CD4-positive, alpha-beta T cell (primary cell): ENCODE measurements around the gene PATE3. TPM values are rescaled to one million over a fixed set of nuclear protein-coding genes. Genes with fewer than 3 reads are reported as not detected.

Source experiments
- ATAC-seq: fragments of 200-7000 bp; cut with Tn5 transposase; one replicate; pipeline ENCODE4 v1.10.0; 2022; ENCODE audit warnings: mild to moderate bottlenecking; ENCODE audit not compliant: poor library complexity
- CTCF ChIA-PET: fragments of 350-600 bp; sonication (Branson Sonifier 250); formaldehyde crosslinking; loops from one replicate; lab custom pipeline; 2021; ENCODE audit warnings: antibody characterized with exemption, inconsistent platforms; lab: Charles Lee
- POLR2A ChIA-PET: fragments of 350-600 bp; sonication (Branson Sonifier 250); formaldehyde crosslinking; loops from one replicate; lab custom pipeline; 2021; ENCODE audit warnings: antibody characterized with exemption, inconsistent platforms; lab: Charles Lee
- DNase-seq, 14 experiments: peaks; one replicate each; pipeline ENCODE4 v3.0.0-alpha.2; 2013 to 2020; ENCODE audit warnings: mixed read lengths in 2 of 14
- H3K27ac ChIP-seq, 2 donors: one replicate each; pipeline versions ENCODE4 v1.5.1 to v1.7.0; 2013; ENCODE audit warnings: low read length in 2 of 2, low read depth in 1 of 2, mild to moderate bottlenecking in 1 of 2
- H3K27me3 ChIP-seq, 2 experiments: 1 replicate in 1 of 2; 2 replicates in 1 of 2; pipeline versions ENCODE4 v1.6.1 to v1.7.0; 2013; ENCODE audit warnings: low read length in 2 of 2, control low read depth in 1 of 2, mild to moderate bottlenecking in 1 of 2, moderate library complexity in 1 of 2; ENCODE audit not compliant: insufficient read depth in 2 of 2, control insufficient read depth in 1 of 2
- H3K36me3 ChIP-seq: one replicate; pipeline ENCODE4 v1.6.1; 2013; ENCODE audit warnings: low read length, control low read depth; ENCODE audit not compliant: insufficient read depth
- H3K4me1 ChIP-seq: one replicate; pipeline ENCODE4 v1.6.1; 2013; ENCODE audit warnings: low read length, control low read depth; ENCODE audit not compliant: insufficient read depth
- H3K4me3 ChIP-seq: one replicate; pipeline ENCODE4 v1.5.1; 2013; ENCODE audit warnings: mild to moderate bottlenecking, low read length, moderate library complexity
- H3K9me3 ChIP-seq, 2 experiments: 1 replicate in 1 of 2; 2 replicates in 1 of 2; pipeline versions ENCODE4 v1.6.1 to v1.7.0; 2013; ENCODE audit warnings: low read length in 2 of 2, mild to moderate bottlenecking in 2 of 2, control low read depth in 1 of 2, moderate library complexity in 1 of 2; ENCODE audit not compliant: control insufficient read depth in 1 of 2, insufficient read depth in 1 of 2
- H3K27ac Mint-ChIP-seq: one replicate; pipeline ENCODE4 v1.8.0; 2020; ENCODE audit warnings: mixed read lengths
- H3K27me3 Mint-ChIP-seq: one replicate; pipeline ENCODE4 v1.8.0; 2021; ENCODE audit warnings: mixed read lengths
- H3K36me3 Mint-ChIP-seq: one replicate; pipeline ENCODE4 v1.8.0; 2021; ENCODE audit warnings: low read depth, mixed read lengths
- H3K4me1 Mint-ChIP-seq: one replicate; pipeline ENCODE4 v1.8.0; 2021; ENCODE audit warnings: low read depth, mixed read lengths
- H3K4me3 Mint-ChIP-seq: one replicate; pipeline ENCODE4 v1.8.0; 2020; ENCODE audit warnings: mild to moderate bottlenecking, mixed read lengths
- H3K9me3 Mint-ChIP-seq: one replicate; pipeline ENCODE4 v1.8.0; 2020; ENCODE audit warnings: mixed read lengths
- CTCF ChIP-seq: fragments of 200-600 bp; IDR thresholded peaks from one replicate; pipeline ENCODE4 v1.8.0; 2022; ENCODE audit warnings: antibody characterized with exemption, mild to moderate bottlenecking
- intact Hi-C, 2 experiments: fragments of 100-400 bp; cut with DNase I in 1 of 2; cut with micrococcal nuclease in 1 of 2; formaldehyde crosslinking; loops; one replicate each; pipeline versions ENCODE4 v1.15.1 to v1.9.0; 2023 to 2025; cut with DNase I, micrococcal nuclease
- total RNA-seq, 174 experiments: library from RNA in 2 of 174; stranded (reverse) in 2 of 174; gene quantifications; one replicate each; pipeline ENCODE4 v1.2.3 and lab custom pipeline; 2021 to 2026

The PATE3 gene
- total RNA-seq, 2 experiments from 2014 or later = not detected

- peaks cover 20% of the 10 kb centered on the region for H3K27me3 Mint-ChIP-seq
- peaks cover 14 to 33% of the 10 kb centered on the region in 2 experiments for H3K9me3 ChIP-seq
- ChIA-PET POLR2A (no interaction called here), CTCF (no interaction called here)
- no peak for ATAC-seq
- no peak for TF ChIP-seq CTCF
- peaks cover 4% of the 10 kb centered on the region for H3K36me3 Mint-ChIP-seq
- no peak overlapping the region for H3K27ac Mint-ChIP-seq
- no peak overlapping the region for H3K4me3 Mint-ChIP-seq
- no peaks in the 10 kb centered on the region for H3K4me1 ChIP-seq
- H3K36me3 ChIP-seq = no peaks in the 10 kb centered on the region
- no peak overlapping the region for H3K27ac ChIP-seq
- H3K4me3 ChIP-seq = no peak overlapping the region
- peaks cover 28% of the 10 kb centered on the region for H3K9me3 Mint-ChIP-seq
- intact Hi-C loops = no loop called here
- no peak for DNase-seq
- H3K4me1 Mint-ChIP-seq = no peaks in the 10 kb centered on the region
- no peaks in the 10 kb centered on the region for H3K27me3 ChIP-seq
Observed at GRCh38 chr11:125799808-125800207, 11.9 kb downstream of the PATE3 start.

- Mint-ChIP-seq H3K27ac (no peak overlapping the region), H3K4me1 (no peaks in the 10 kb centered on the region), H3K4me3 (no peak overlapping the region), H3K36me3 (peaks cover 4% of the 10 kb centered on the region), H3K27me3 (peaks cover 21% of the 10 kb centered on the region), H3K9me3 (peaks cover 15% of the 10 kb centered on the region)
- intact Hi-C loops = no loop called here
- Histone ChIP-seq H3K9me3 (peaks cover 14 to 33% of the 10 kb centered on the region in 2 experiments), H3K36me3 (no peaks in the 10 kb centered on the region), H3K4me3 (no peak overlapping the region), H3K27me3 (no peaks in the 10 kb centered on the region), H3K27ac (no peak overlapping the region), H3K4me1 (no peaks in the 10 kb centered on the region)
- POLR2A ChIA-PET = interaction anchor here (0.7 kb wide), 1 partner anchor 13 kb away, joined by 3 read pairs; no protein-coding TSS in a partner anchor
- no peak for DNase-seq
- no peak for ATAC-seq
- TF ChIP-seq CTCF = no peak
- CTCF ChIA-PET = no interaction called here
Observed at GRCh38 chr11:125802387-125802786, 14.5 kb downstream of the PATE3 start.

- Mint-ChIP-seq H3K4me3 (no peak overlapping the region), H3K27ac (no peak overlapping the region), H3K36me3 (no peaks in the 10 kb centered on the region), H3K4me1 (no peaks in the 10 kb centered on the region), H3K27me3 (peaks cover 15% of the 10 kb centered on the region), H3K9me3 (peaks cover 2% of the 10 kb centered on the region)
- DNase-seq (no peak), ATAC-seq (no peak)
- H3K4me3 ChIP-seq = no peak overlapping the region
- peaks cover 8 to 10% of the 10 kb centered on the region in 2 experiments for H3K9me3 ChIP-seq
- no peaks in the 10 kb centered on the region for H3K36me3 ChIP-seq
- ChIA-PET POLR2A (no interaction called here), CTCF (no interaction called here)
- H3K27me3 ChIP-seq = no peaks in the 10 kb centered on the region
- intact Hi-C loops = no loop called here
- H3K27ac ChIP-seq = no peak overlapping the region
- no peaks in the 10 kb centered on the region for H3K4me1 ChIP-seq
- no peak for TF ChIP-seq CTCF
Observed at GRCh38 chr11:125807909-125808308, 20.0 kb downstream of the PATE3 start.
